IPS DF 6.9 (cell line): ENCODE data around the gene GAN.

ENCODE experiments used
- DNase-seq: peaks from one replicate; pipeline ENCODE4 v3.0.0-alpha.2; 2013; ENCODE audit warnings: low read depth, low spot score
- H3K27ac ChIP-seq: one replicate; pipeline ENCODE4 v1.5.1; 2013; ENCODE audit warnings: low read length, control low read depth
- H3K27me3 ChIP-seq: 2 replicates; pipeline ENCODE4 v1.6.1; 2013; ENCODE audit warnings: mild to moderate bottlenecking, low read length; ENCODE audit not compliant: control insufficient read depth, insufficient read depth
- H3K36me3 ChIP-seq: 2 replicates; pipeline ENCODE4 v1.6.1; 2013; ENCODE audit warnings: low read length; ENCODE audit not compliant: control insufficient read depth, insufficient read depth
- H3K4me1 ChIP-seq: 2 replicates; pipeline ENCODE4 v1.6.1; 2013; ENCODE audit warnings: low read length; ENCODE audit not compliant: control insufficient read depth, insufficient read depth
- H3K4me3 ChIP-seq: 2 replicates; pipeline ENCODE4 v1.5.1; 2013; ENCODE audit warnings: mild to moderate bottlenecking, low read length
- H3K9me3 ChIP-seq: 2 replicates; pipeline ENCODE4 v1.6.1; 2013; ENCODE audit warnings: low read length, inconsistent platforms; ENCODE audit not compliant: control insufficient read depth, insufficient read depth
- WGBS: extraction: QIAGEN DNeasy Blood & Tissue Kit; methylation state at CpG from one replicate; pipeline ENCODE4 v1.1.7; 2013; ENCODE audit warnings: mixed read lengths, missing lambda C conversion rate; ENCODE audit not compliant: insufficient read length, insufficient coverage; 5-methylcytosine and 5-hydroxymethylcytosine counted together

The GAN gene

DNA sequence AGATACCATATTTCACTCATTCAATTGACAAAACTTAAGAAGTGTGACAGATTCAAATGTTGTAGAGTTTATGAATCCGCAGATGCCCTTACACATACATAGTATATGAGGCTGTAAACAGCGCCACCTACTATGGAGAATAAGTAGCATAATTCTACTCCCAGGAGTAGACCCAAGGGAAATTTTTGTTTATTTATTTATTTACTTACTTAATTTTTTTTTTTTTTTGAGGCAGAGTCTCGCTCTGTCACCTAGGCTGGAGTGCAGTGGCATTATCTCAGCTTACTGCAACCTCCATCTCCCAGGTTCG is 35.5 kb downstream of the GAN start:
- Histone ChIP-seq H3K9me3 (no peaks in the 10 kb centered on the region), H3K4me1 (no peaks in the 10 kb centered on the region; the same call in 1 of the 2 replicates), H3K36me3 (peaks cover 5% of the 10 kb centered on the region; the same call in 1 of the 2 replicates), H3K27me3 (no peaks in the 10 kb centered on the region), H3K27ac (no peak overlapping the region), H3K4me3 (no peak overlapping the region)
- no peak for DNase-seq
- WGBS, result no CpG with 5 or more reads among the region's 4 CpGs

DNA sequence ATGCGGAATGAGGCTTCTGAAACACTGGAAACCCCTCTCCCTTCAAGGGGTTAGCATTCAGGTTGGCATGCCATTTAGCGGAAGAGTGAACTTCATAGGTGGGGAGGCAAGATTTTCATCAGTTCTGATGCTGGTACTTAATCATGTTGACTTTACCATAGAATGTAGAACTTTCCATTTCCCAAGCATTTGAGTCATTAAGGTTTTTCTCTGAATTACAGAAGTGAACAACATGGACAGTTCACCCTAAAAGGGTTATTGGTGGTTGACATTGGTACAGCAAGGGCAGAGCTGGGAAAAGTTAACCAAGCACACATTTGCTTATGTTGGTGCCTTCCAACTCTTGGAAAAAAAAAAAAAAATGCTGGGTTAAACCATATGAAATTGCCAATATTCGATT is 39.1 kb downstream of the GAN start:
- no CpG with 5 or more reads among the region's 3 CpGs for WGBS
- no peak for DNase-seq
- Histone ChIP-seq H3K4me1 (no peaks in the 10 kb centered on the region; the same call in 1 of the 2 replicates), H3K36me3 (peaks cover 5% of the 10 kb centered on the region; the same call in 1 of the 2 replicates), H3K27ac (no peak overlapping the region), H3K4me3 (no peak overlapping the region), H3K27me3 (no peaks in the 10 kb centered on the region), H3K9me3 (no peaks in the 10 kb centered on the region)

DNA sequence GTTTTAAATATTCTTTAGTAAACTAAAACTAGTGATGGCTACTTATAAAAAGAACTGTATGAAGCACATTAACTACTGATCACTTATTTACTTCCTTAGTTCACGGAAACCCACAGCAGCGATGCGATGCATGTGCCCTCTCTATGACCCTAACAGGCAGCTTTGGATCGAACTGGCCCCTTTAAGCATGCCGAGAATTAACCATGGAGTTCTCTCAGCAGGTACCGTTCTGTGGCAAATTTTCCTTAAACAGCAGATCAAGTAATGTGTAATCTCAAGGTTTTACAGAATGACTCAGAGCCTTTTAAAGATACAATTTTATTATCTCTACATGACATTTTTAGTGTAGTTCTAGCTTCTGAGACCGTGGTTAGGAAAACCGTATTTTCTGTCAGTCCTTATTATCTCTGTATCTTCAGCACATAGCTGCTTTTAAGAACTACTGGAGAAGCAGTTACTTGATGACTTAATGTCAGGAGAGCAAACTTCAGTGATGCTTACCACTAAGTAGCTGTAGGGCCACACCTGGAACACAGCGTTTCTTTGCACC is 43.0 kb downstream of the GAN start:
- DNase-seq, result no peak
- no CpG with 5 or more reads among the region's 9 CpGs for whole genome bisulfite sequencing
- no peaks in the 10 kb centered on the region; the same call in 1 of the 2 replicates for H3K4me1 ChIP-seq
- H3K27me3 ChIP-seq, result no peaks in the 10 kb centered on the region
- peaks cover 5% of the 10 kb centered on the region; the same call in 1 of the 2 replicates for H3K36me3 ChIP-seq
- no peak overlapping the region for H3K27ac ChIP-seq
- H3K4me3 ChIP-seq, result no peak overlapping the region
- H3K9me3 ChIP-seq, result no peaks in the 10 kb centered on the region

DNA sequence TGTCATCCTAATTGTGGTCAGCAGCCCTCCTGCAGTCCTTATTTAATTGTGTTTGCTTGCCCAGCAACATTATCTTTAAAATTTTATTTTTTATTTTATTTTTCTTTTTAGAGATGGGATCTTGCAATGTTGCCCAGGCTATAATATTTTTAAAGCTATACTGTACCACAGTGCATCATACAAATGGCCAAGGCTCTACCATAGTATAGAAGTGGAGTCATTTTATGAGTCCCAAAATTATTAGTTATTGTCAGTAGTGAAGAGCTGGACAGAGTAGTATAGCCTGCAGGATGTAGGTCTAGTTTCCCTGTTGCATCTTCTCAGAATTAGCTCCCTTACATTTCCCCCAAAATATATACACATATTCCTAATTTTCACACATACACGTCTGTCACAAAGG is 44.1 kb downstream of the GAN start:
- DNase-seq, result no peak
- whole genome bisulfite sequencing, result no CpG with 5 or more reads among the region's 1 CpG
- Histone ChIP-seq H3K4me3 (no peak overlapping the region), H3K27ac (no peak overlapping the region), H3K27me3 (no peaks in the 10 kb centered on the region), H3K4me1 (no peaks in the 10 kb centered on the region; the same call in 1 of the 2 replicates), H3K9me3 (no peaks in the 10 kb centered on the region), H3K36me3 (peaks cover 5% of the 10 kb centered on the region; the same call in 1 of the 2 replicates)

DNA sequence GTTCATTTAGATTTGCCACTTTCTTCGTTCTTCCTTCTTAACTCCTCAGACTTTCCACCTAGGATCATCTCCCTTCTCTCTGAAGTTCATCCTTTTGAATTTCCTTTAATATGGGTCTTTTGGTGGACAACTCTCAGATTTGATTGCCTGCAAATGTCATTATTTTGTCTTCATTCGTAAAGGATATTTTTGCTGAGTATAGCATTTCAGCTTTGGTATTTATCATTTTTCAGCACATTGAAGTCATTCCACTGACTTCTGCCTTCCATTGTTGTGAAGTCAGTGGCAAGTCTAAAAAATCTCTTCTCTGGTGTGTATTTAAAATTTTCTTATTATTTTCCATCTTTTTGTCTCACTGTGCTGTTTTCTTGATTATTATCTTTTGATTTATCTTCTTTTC is 45.4 kb downstream of the GAN start:
- no CpG with 5 or more reads among the region's 2 CpGs for WGBS
- Histone ChIP-seq H3K36me3 (peaks cover 4% of the 10 kb centered on the region; the same call in 1 of the 2 replicates), H3K27ac (no peak overlapping the region), H3K4me1 (no peaks in the 10 kb centered on the region), H3K9me3 (no peaks in the 10 kb centered on the region), H3K4me3 (no peak overlapping the region), H3K27me3 (no peaks in the 10 kb centered on the region)
- DNase-seq, result no peak

DNA sequence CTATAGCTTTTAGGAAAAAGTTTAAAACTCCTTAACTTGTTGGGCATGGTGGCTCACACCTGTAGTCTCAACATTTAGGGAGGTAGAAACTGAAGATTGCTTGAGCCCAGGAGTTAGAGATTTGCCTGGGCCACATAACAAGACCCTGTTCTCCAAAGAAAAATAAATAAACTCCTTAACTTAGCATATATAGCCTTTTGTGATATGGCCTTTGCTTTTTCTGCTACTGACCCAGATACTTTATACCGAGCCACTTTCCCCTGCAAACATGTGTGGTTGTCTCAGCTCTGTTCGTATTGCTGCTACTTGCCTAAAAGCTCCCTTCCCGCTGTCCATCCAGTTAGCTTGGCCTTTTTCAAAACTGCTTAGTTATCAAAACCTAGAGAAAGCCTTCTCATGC is 51.0 kb downstream of the GAN start:
- Histone ChIP-seq H3K4me3 (no peak overlapping the region), H3K27me3 (no peaks in the 10 kb centered on the region), H3K9me3 (no peaks in the 10 kb centered on the region), H3K27ac (no peak overlapping the region), H3K36me3 (peaks cover 6% of the 10 kb centered on the region; the same call in 1 of the 2 replicates), H3K4me1 (no peaks in the 10 kb centered on the region)
- WGBS, result no CpG with 5 or more reads among the region's 3 CpGs
- DNase-seq, result no peak

DNA sequence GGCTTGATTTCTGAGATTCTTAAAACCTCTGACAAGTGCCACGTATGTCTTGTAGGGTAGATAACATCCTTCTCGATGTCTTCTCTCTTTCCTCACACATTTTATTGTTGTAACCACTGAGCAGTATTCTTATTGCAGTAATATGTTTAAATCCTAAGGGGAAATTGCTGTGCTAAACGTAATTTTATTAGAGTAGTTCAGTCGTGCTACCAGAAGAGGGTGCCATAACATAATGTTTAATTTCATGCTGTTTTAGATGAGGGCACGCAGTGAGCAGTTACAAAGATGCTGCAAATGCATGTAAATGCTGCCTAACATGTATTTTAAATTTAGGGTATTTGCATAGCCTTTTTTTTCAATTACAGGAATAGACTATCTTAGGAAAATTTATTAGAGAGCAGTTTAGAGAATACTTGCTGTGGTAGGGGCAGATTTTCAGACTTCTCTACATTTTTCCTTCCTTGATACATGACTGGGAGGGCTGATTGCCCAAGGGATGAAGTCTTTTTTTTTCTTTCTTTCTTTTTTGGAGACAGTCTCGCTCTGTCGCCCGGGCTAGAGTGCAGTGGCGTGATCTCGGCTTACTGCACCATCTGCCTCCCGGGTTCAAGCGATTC is 51.7 kb downstream of the GAN start:
- WGBS, result no CpG with 5 or more reads among the region's 12 CpGs
- Histone ChIP-seq H3K4me1 (no peaks in the 10 kb centered on the region), H3K4me3 (no peak overlapping the region), H3K27ac (no peak overlapping the region), H3K36me3 (peaks cover 6% of the 10 kb centered on the region; the same call in 1 of the 2 replicates), H3K9me3 (no peaks in the 10 kb centered on the region), H3K27me3 (no peaks in the 10 kb centered on the region)
- no peak for DNase-seq

DNA sequence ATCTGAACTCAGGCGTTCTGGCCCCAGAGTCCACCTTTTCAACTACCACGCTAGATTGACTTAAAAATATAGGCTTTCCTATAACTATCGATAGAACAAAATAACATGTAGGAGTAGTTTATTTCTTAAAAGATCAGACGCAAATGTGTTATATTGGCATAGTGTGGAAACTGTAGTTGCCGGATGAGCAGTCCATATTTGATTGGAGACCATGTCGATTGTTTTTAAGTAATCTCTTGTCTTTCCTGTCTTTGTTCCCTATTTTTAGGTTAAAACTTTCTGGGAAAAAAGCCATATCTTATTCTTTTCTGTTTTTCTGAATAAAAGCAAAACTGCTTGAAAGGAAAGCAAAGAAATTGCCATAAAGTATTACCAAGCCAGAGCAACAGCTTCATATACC is 53.1 kb downstream of the GAN start:
- H3K4me3 ChIP-seq, result no peak overlapping the region
- no peaks in the 10 kb centered on the region for H3K9me3 ChIP-seq
- H3K36me3 ChIP-seq, result peaks cover 6% of the 10 kb centered on the region; the same call in 1 of the 2 replicates
- no CpG with 5 or more reads among the region's 6 CpGs for WGBS
- H3K27me3 ChIP-seq, result no peaks in the 10 kb centered on the region
- no peak overlapping the region for H3K27ac ChIP-seq
- H3K4me1 ChIP-seq, result no peaks in the 10 kb centered on the region
- no peak for DNase-seq

DNA sequence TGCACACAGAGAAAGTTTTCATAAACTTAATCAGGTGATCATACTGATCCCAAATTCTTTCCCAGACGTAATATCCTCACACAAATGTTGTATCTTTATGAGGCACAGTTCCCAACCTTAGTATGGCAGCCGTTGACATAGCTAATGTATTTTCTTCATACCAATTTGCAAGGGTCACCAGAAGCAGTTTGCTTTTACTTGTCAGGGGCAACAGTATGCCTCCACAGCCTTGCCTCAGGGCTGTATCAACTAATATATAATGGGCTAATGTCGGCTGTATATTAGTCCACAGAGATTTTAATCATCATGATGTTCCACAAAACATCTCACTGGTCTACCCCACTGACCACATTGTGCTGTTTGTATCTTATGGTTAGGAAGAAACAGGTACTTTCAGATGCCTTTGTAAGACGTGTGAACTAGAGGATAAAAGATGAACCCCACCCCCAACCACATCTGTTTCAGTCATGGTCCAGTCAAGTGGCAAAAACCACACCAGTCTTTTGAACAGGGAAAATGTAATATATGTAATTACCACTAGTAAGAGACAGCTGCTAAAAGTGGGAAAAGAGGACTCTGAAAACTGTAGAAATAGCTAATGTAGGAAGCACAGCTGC is 55.2 kb downstream of the GAN start:
- no peak for DNase-seq
- peaks cover 5% of the 10 kb centered on the region; the same call in 1 of the 2 replicates for H3K36me3 ChIP-seq
- H3K4me1 ChIP-seq, result no peaks in the 10 kb centered on the region
- no peak overlapping the region for H3K27ac ChIP-seq
- H3K4me3 ChIP-seq, result no peak overlapping the region
- no peaks in the 10 kb centered on the region for H3K27me3 ChIP-seq
- no peaks in the 10 kb centered on the region for H3K9me3 ChIP-seq
- WGBS, result no CpG with 5 or more reads among the region's 4 CpGs

DNA sequence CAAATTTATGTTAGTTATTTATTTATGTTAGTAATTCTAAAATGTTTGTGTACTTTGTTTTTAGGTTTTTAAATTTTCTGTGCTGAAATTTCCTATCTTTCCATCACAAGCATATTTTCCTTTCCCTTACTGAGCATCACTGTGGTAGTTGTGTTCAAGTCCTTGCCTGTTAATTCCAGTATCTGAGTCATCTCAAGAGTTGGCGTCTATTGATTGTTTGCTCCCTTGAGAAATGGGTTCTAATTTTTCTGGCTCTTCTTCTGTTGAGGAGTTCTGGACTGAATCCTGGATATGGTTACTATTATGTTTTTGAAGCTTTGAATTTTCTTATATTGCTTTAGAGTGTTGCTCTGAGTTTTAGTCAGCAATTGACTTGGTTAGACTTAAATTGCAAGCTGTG is 56.3 kb downstream of the GAN start:
- DNase-seq, result no peak
- no CpG with 5 or more reads among the region's 1 CpG for WGBS
- no peak overlapping the region for H3K4me3 ChIP-seq
- H3K4me1 ChIP-seq, result no peaks in the 10 kb centered on the region
- H3K36me3 ChIP-seq, result 0 out of 2 replicates have a peak, but pooled peaks cover 2% of the 10 kb centered on the region
- H3K9me3 ChIP-seq, result no peaks in the 10 kb centered on the region
- H3K27me3 ChIP-seq, result no peaks in the 10 kb centered on the region
- H3K27ac ChIP-seq, result no peak overlapping the region
